Keratinocyte (primary cell): ENCODE data around the gene DNMT3A. TPM values are rescaled to one million over a fixed set of nuclear protein-coding genes. Genes with fewer than 3 reads are reported as not detected.

Experiments
- DNase-seq: peaks from one replicate; pipeline ENCODE4 v3.0.0-alpha.2; 2011; ENCODE audit warnings: low read depth, missing footprints, low spot score
- FAIRE-seq: peaks from 2 replicates; lab custom pipeline; 2011; peaks lifted over from hg19 to GRCh38; lab: Jason Lieb, UNC
- H2AFZ ChIP-seq: 2 replicates; pipeline ENCODE4 v1.6.0; 2012; ENCODE audit warnings: low read length, control low read depth, inconsistent platforms; ENCODE audit not compliant: control insufficient read depth
- H3K27ac ChIP-seq: 2 replicates; pipeline ENCODE4 v1.5.1; 2011; ENCODE audit warnings: low read length; ENCODE audit not compliant: control insufficient read depth, insufficient read depth
- H3K27me3 ChIP-seq: 3 replicates; pipeline ENCODE4 v1.6.0; 2011; ENCODE audit warnings: low read length; ENCODE audit not compliant: control insufficient read depth, insufficient read depth; ENCODE audit errors: extremely low read depth
- H3K36me3 ChIP-seq, 2 experiments: 2 replicates in 1 of 2; 3 replicates in 1 of 2; pipeline ENCODE4 v1.5.1; 2011; ENCODE audit warnings: low read length in 2 of 2, mild to moderate bottlenecking in 1 of 2; ENCODE audit not compliant: control insufficient read depth in 2 of 2, insufficient read depth in 2 of 2; ENCODE audit errors: extremely low read depth in 1 of 2
- H3K4me1 ChIP-seq: 3 replicates; pipeline ENCODE4 v1.5.1; 2011; ENCODE audit warnings: low read length; ENCODE audit not compliant: control insufficient read depth, insufficient read depth; ENCODE audit errors: extremely low read depth
- H3K4me2 ChIP-seq: 3 replicates; pipeline ENCODE4 v1.6.0; 2011; ENCODE audit warnings: low read depth, low read length; ENCODE audit not compliant: control insufficient read depth, insufficient read depth; ENCODE audit errors: extremely low read depth
- H3K4me3 ChIP-seq, 3 experiments: fragments of 200-600 bp in 1 of 3; sonication (generic) in 1 of 3; 2 replicates in 2 of 3; 3 replicates in 1 of 3; pipeline ENCODE4 v1.5.1; 2011 to 2016; ENCODE audit warnings: low read length in 3 of 3, mild to moderate bottlenecking in 3 of 3, control low read depth in 2 of 3, inconsistent platforms in 1 of 3, low read depth in 1 of 3, mixed read lengths in 1 of 3, mixed run types in 1 of 3, moderate library complexity in 1 of 3; ENCODE audit not compliant: control insufficient read depth in 2 of 3, insufficient read depth in 2 of 3; ENCODE audit errors: extremely low read depth in 1 of 3
- H3K79me2 ChIP-seq: 2 replicates; pipeline ENCODE4 v1.6.0; 2012; ENCODE audit warnings: low read length; ENCODE audit not compliant: control insufficient read depth, insufficient read depth
- H3K9ac ChIP-seq: 3 replicates; pipeline ENCODE4 v1.6.0; 2011; ENCODE audit warnings: low read length; ENCODE audit not compliant: control insufficient read depth, insufficient read depth; ENCODE audit errors: extremely low read depth
- H3K9me1 ChIP-seq: 3 replicates; pipeline ENCODE4 v1.6.0; 2011; ENCODE audit warnings: low read length; ENCODE audit not compliant: control insufficient read depth, insufficient read depth; ENCODE audit errors: extremely low read depth
- H3K9me3 ChIP-seq: 2 replicates; pipeline ENCODE4 v1.5.1; 2012; ENCODE audit warnings: low read depth, low read length; ENCODE audit not compliant: control insufficient read depth
- H4K20me1 ChIP-seq: 3 replicates; pipeline ENCODE4 v1.6.0; 2011; ENCODE audit warnings: low read length; ENCODE audit not compliant: control insufficient read depth, insufficient read depth; ENCODE audit errors: extremely low read depth
- CTCF ChIP-seq, 3 experiments: IDR thresholded peaks in 1 of 3; conservative IDR thresholded peaks in 1 of 3; optimal IDR thresholded peaks in 1 of 3; 2 replicates in 2 of 3; 3 replicates in 1 of 3; pipeline versions ENCODE3 to v1.5.1; 2011; ENCODE audit warnings: low read length in 3 of 3, mild to moderate bottlenecking in 3 of 3, moderate library complexity in 2 of 3, control low read depth in 1 of 3, inconsistent platforms in 1 of 3; ENCODE audit not compliant: insufficient read depth in 2 of 3; ENCODE audit errors: extremely low read depth in 1 of 3
- EZH2 ChIP-seq: IDR thresholded peaks from one replicate; pipeline ENCODE4 v1.6.1; 2012; ENCODE audit warnings: inconsistent platforms, mild to moderate bottlenecking, low read length, moderate library complexity
- dilution Hi-C: fragments of 300-500 bp; cut with MboI; formaldehyde crosslinking; loops from one replicate; pipeline ENCODE4 v1.7.0; 2020; ENCODE audit warnings: low sequenced_read_pairs; ENCODE audit not compliant: extremely low pct_ligation_motif_present
- polyA plus RNA-seq, 5 experiments: library from polyadenylated mRNA; depleted of rRNA in 3 of 5; stranded (reverse) in 3 of 5; stranded (forward) in 1 of 5; unstranded in 1 of 5; fragments of >200 nt; gene quantifications; 1 replicate in 1 of 5; 2 replicates in 3 of 5; 3 replicates in 1 of 5; pipeline versions ENCODE4 v1.2.1 to v1.2.3, GENCODE V29; 2011 to 2012; ENCODE audit warnings: missing spikeins in 2 of 5, low read depth in 1 of 5, low replicate concordance in 1 of 5

The DNMT3A gene
- polyA plus RNA-seq, 1 donor (not counting 4 experiments of a cell fraction or from before 2014, with no cell fraction given) = 1.5 TPM

- Histone ChIP-seq H3K9me1 (no peaks in the 10 kb centered on the region), H3K9me3 (peaks cover 5% of the 10 kb centered on the region), H3K36me3 (peaks cover 0 to 3% of the 10 kb centered on the region in 2 experiments), H3K4me3 (no peak overlapping the region), H3K4me1 (no peaks in the 10 kb centered on the region), H2AFZ (no peak overlapping the region), H3K4me2 (no peak overlapping the region), H3K27ac (no peak overlapping the region), H3K27me3 (no peaks in the 10 kb centered on the region), H4K20me1 (peaks cover 5% of the 10 kb centered on the region), H3K9ac (no peak overlapping the region), H3K79me2 (peaks cover 2% of the 10 kb centered on the region)
- FAIRE-seq = no peak
- dilution Hi-C loops = no loop called here
- DNase-seq = no peak
- no peak for TF ChIP-seq EZH2
- no peak for TF ChIP-seq CTCF (optimal IDR thresholded peaks at IDR 0.05 in 1 of 3, IDR thresholded peaks at IDR 0.05 in 1 of 3, conservative IDR thresholded peaks at IDR 0.05 in 1 of 3; ENCODE audit: extremely low read depth in 1 of 3, insufficient read depth in 2 of 3, low read length in 3 of 3)
Measured at GRCh38 chr2:25330273-25330672, 11.5 kb downstream of the DNMT3A start.

GRCh38 chr2:25328152-25329085, 13.3 kb downstream of the DNMT3A start:
- FAIRE-seq = no peak

More at GRCh38 chr2:25328152-25329085, 13.3 kb downstream of the DNMT3A start:
- no peak for DNase-seq
- Histone ChIP-seq H3K36me3 (peaks cover 0 to 3% of the 10 kb centered on the region in 2 experiments), H3K27ac (no peak overlapping the region), H4K20me1 (peaks cover 8% of the 10 kb centered on the region), H3K4me2 (no peak overlapping the region), H2AFZ (no peak overlapping the region), H3K4me1 (no peaks in the 10 kb centered on the region), H3K4me3 (no peak overlapping the region), H3K27me3 (no peaks in the 10 kb centered on the region), H3K9ac (no peak overlapping the region), H3K79me2 (peaks cover 2% of the 10 kb centered on the region), H3K9me1 (no peaks in the 10 kb centered on the region), H3K9me3 (peaks cover 5% of the 10 kb centered on the region)
- no peak for TF ChIP-seq EZH2
- TF ChIP-seq CTCF (optimal IDR thresholded peaks at IDR 0.05 in 1 of 3, IDR thresholded peaks at IDR 0.05 in 1 of 3, conservative IDR thresholded peaks at IDR 0.05 in 1 of 3; ENCODE audit: extremely low read depth in 1 of 3, insufficient read depth in 2 of 3, low read length in 3 of 3) = no peak
- dilution Hi-C loops = no loop called here
